Upper lobe of left lung (tissue), 6 donors: Measurements from ENCODE around the gene ITGA11. TPM values are rescaled to one million over a fixed set of nuclear protein-coding genes. Genes with fewer than 3 reads are reported as not detected.
A peak's percentile ranks its signal among the peaks of the same experiment; 100 is the strongest.

Source experiments
- ATAC-seq, 2 donors: fragments of 200-7000 bp; cut with Tn5 transposase; one replicate each; pipeline ENCODE4 v1.9.1; 2022; ENCODE audit warnings: mild to moderate bottlenecking in 2 of 2, moderate library complexity in 2 of 2; ENCODE audit not compliant: low FRiP score in 2 of 2
- DNase-seq, 2 donors: peaks; one replicate each; pipeline ENCODE4 v3.0.0-alpha.2; 2019 to 2020
- H3K27ac ChIP-seq, 4 donors: fragments of 200-600 bp; sonication (generic); one replicate each; pipeline ENCODE4 v1.5.1; 2016 to 2019
- H3K27me3 ChIP-seq, 4 donors: fragments of 200-600 bp; sonication (generic); one replicate each; pipeline ENCODE4 v1.5.1; 2017 to 2019
- H3K36me3 ChIP-seq, 4 donors: fragments of 200-600 bp; sonication (generic); one replicate each; pipeline ENCODE4 v1.5.1; 2016 to 2019
- H3K4me1 ChIP-seq, 4 donors: fragments of 200-600 bp; sonication (generic); one replicate each; pipeline ENCODE4 v1.5.1; 2018 to 2019
- H3K4me3 ChIP-seq, 4 donors: fragments of 200-600 bp; sonication (generic); one replicate each; pipeline ENCODE4 v1.5.1; 2017 to 2019; ENCODE audit warnings: mild to moderate bottlenecking in 2 of 4, moderate library complexity in 1 of 4
- H3K9me3 ChIP-seq, 4 donors: fragments of 200-600 bp; sonication (generic); one replicate each; pipeline ENCODE4 v1.5.1; 2018 to 2019
- CTCF ChIP-seq, 6 experiments: fragments of 450-650 bp in 4 of 6; fragments of 200-600 bp in 2 of 6; sonication (generic) in 2 of 6; IDR thresholded peaks; one replicate each; pipeline ENCODE4 v1.5.1; 2016 to 2019; ENCODE audit warnings: antibody characterized with exemption in 6 of 6
- EP300 ChIP-seq, 4 donors: sonication (generic); formaldehyde crosslinking; IDR thresholded peaks; one replicate each; pipeline ENCODE4 v1.5.1; 2017; ENCODE audit warnings: antibody characterized with exemption in 4 of 4, control low read depth in 2 of 4
- POLR2A ChIP-seq, 4 donors: fragments of 450-650 bp; IDR thresholded peaks; one replicate each; pipeline ENCODE4 v1.5.1; 2016 to 2017; ENCODE audit warnings: antibody characterized with exemption in 4 of 4, mild to moderate bottlenecking in 2 of 4
- POLR2AphosphoS5 ChIP-seq, 2 donors: sonication (generic); formaldehyde crosslinking; IDR thresholded peaks; one replicate each; pipeline ENCODE4 v1.5.1; 2017; ENCODE audit warnings: antibody characterized with exemption in 2 of 2
- WGBS, 2 donors: methylation state at CpG; one replicate each; pipeline ENCODE4 v1.1.5; 2017 to 2018; 5-methylcytosine and 5-hydroxymethylcytosine counted together
- total RNA-seq, 6 donors: library from RNA; depleted of rRNA in 4 of 6; stranded (reverse); fragments of >200 nt in 4 of 6; gene quantifications; one replicate each; pipeline versions ENCODE4 v1.1.0 to v1.2.1, GENCODE V29; 2016 to 2021
- donor health status: DM: no; HTN: no; CAD: no; lungs with moderate emphysema.
- donor health status: DM: no; HTN: yes; CAD: no; lungs with severe emphysema.

Gene ITGA11
- total RNA-seq, 6 donors from 2014 or later = 0.49 to 6.9 (median 1.4) TPM

GRCh38 chr15:68365770-68366169 lies 66.2 kb downstream of the ITGA11 start:
- ATAC-seq (no peak), DNase-seq (no peak)
- H3K9me3 ChIP-seq = no peaks in the 10 kb centered on the region
- peaks cover 0 to 35% (median 20%) of the 10 kb centered on the region in 4 donors for H3K4me1 ChIP-seq
- TF ChIP-seq EP300 (IDR thresholded peaks at IDR 0.05) = no peak
- no peak for TF ChIP-seq POLR2A (IDR thresholded peaks at IDR 0.05)
- TF ChIP-seq CTCF (IDR thresholded peaks at IDR 0.05) = no peak
- no peak for TF ChIP-seq POLR2AphosphoS5 (IDR thresholded peaks at IDR 0.05)
- no peak overlapping the region for H3K4me3 ChIP-seq
- no peaks in the 10 kb centered on the region for H3K36me3 ChIP-seq
- 64 to 68% methylated on average over 6 of the region's 6 CpGs for WGBS, 2 donors
- H3K27me3 ChIP-seq = no peaks in the 10 kb centered on the region
- H3K27ac ChIP-seq = peak overlapping the region in 1 of 4 donors; percentile 57

- no peaks in the 10 kb centered on the region for H3K27me3 ChIP-seq
- H3K27ac ChIP-seq = peak overlapping the region in 3 of 4 donors; percentile 57 to 68 (median 65)
- peaks cover 0 to 35% (median 20%) of the 10 kb centered on the region in 4 donors for H3K4me1 ChIP-seq
- no peak for ATAC-seq
- 43 to 45% methylated on average over 7 of the region's 7 CpGs for WGBS, 2 donors
- H3K4me3 ChIP-seq = no peak overlapping the region
- TF ChIP-seq CTCF (IDR thresholded peaks at IDR 0.05) (no peak), POLR2A (IDR thresholded peaks at IDR 0.05) (no peak), EP300 (IDR thresholded peaks at IDR 0.05) (no peak), POLR2AphosphoS5 (IDR thresholded peaks at IDR 0.05) (no peak)
- no peak for DNase-seq
- no peaks in the 10 kb centered on the region for H3K9me3 ChIP-seq
- H3K36me3 ChIP-seq = no peaks in the 10 kb centered on the region
These were observed 66.7 kb downstream of the ITGA11 start for GRCh38 chr15:68365140-68365745.

DNA sequence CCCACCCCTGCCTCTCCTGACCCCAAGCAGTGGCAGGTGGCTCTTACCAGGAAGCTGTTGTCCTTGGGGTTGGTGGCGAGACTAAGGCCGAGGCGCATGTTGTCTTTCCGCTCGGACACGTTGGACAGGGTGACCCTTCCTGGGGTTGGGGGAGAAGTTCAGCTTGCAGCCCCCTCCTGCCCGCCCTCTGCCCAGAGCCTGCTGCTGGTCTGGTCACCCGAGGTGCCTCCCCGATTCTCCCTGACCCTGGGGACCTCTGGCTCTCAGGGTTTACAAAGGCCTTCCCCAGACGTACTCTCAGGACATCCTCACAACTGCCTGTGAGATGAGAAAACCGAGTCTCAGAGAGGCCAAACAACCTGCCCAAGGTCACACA lies 67.3 kb downstream of the ITGA11 start:
- Histone ChIP-seq H3K4me3 (no peak overlapping the region), H3K9me3 (no peaks in the 10 kb centered on the region), H3K36me3 (no peaks in the 10 kb centered on the region), H3K27me3 (no peaks in the 10 kb centered on the region), H3K4me1 (peaks cover 0 to 35% (median 20%) of the 10 kb centered on the region in 4 donors), H3K27ac (peak overlapping the region in 3 of 4 donors; percentile 57 to 68 (median 65))
- no peak for ATAC-seq
- TF ChIP-seq POLR2A (IDR thresholded peaks at IDR 0.05) (no peak), POLR2AphosphoS5 (IDR thresholded peaks at IDR 0.05) (no peak), EP300 (IDR thresholded peaks at IDR 0.05) (no peak), CTCF (IDR thresholded peaks at IDR 0.05) (no peak)
- DNase-seq = peak in 1 of 2 donors; percentile 46
- 66 to 79% methylated on average over 4 to 10 of the region's 11 CpGs for WGBS, 2 donors

GRCh38 chr15:68364028-68364659 lies 67.8 kb downstream of the ITGA11 start:
- Histone ChIP-seq H3K27ac (peak overlapping the region in 3 of 4 donors; percentile 57 to 68 (median 65)), H3K4me1 (peaks cover 0 to 35% (median 20%) of the 10 kb centered on the region in 4 donors), H3K9me3 (no peaks in the 10 kb centered on the region), H3K36me3 (no peaks in the 10 kb centered on the region), H3K4me3 (no peak overlapping the region), H3K27me3 (no peaks in the 10 kb centered on the region)
- 61 to 64% methylated on average over 7 of the region's 7 CpGs for WGBS, 2 donors
- DNase-seq (no peak), ATAC-seq (no peak)
- TF ChIP-seq POLR2AphosphoS5 (IDR thresholded peaks at IDR 0.05) (no peak), POLR2A (IDR thresholded peaks at IDR 0.05) (no peak)

DNA sequence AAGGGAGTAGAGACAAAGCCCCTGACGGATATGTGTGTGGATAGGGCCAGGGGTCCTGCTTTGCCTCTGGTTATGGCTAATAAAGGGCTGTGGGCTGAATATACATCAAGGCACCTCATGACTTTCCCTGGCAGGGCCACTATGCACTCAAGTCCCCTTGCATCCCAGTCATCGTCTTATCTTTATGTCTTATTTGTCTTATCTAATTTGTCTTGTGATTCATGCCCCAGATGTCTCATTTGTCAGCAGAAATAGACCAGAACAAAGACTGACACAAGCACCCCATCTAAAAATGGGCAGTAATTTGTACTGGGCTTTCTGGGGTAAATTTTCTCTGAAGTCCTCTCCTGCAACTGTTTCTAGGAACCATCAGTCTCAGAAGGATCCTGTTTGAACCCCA lies 68.6 kb downstream of the ITGA11 start:
- Histone ChIP-seq H3K4me3 (no peak overlapping the region), H3K36me3 (no peaks in the 10 kb centered on the region), H3K27ac (peak overlapping the region in 3 of 4 donors; percentile 57 to 68 (median 65)), H3K4me1 (peaks cover 0 to 32% (median 16%) of the 10 kb centered on the region in 4 donors), H3K9me3 (no peaks in the 10 kb centered on the region), H3K27me3 (no peaks in the 10 kb centered on the region)
- 84 to 92% methylated on average over 2 of the region's 2 CpGs for WGBS, 2 donors
- DNase-seq (no peak), ATAC-seq (no peak)
- no peak for TF ChIP-seq CTCF (IDR thresholded peaks at IDR 0.05)
- TF ChIP-seq POLR2AphosphoS5 (IDR thresholded peaks at IDR 0.05) = no peak
- no peak for TF ChIP-seq POLR2A (IDR thresholded peaks at IDR 0.05)
- TF ChIP-seq EP300 (IDR thresholded peaks at IDR 0.05) = no peak
